Esophagus muscularis mucosa (tissue), 4 donors: ENCODE measurements around the gene CTNND1. TPM values are rescaled to one million over a fixed set of nuclear protein-coding genes. Genes with fewer than 3 reads are reported as not detected.
A peak's percentile ranks its signal among the peaks of the same experiment; 100 is the strongest.

Experiments
- DNase-seq: peaks from one replicate; pipeline ENCODE4 v3.0.0-alpha.2; 2017; ENCODE audit errors: extremely low spot score
- H3K27ac ChIP-seq, 4 donors: fragments of 200-600 bp; sonication (generic); replicated peaks in 1 of 4; 1 replicate in 3 of 4; 2 replicates in 1 of 4; pipeline ENCODE4 v1.5.1; 2016 to 2019; ENCODE audit warnings: mild to moderate bottlenecking in 1 of 4
- H3K27me3 ChIP-seq, 4 donors: fragments of 200-600 bp; sonication (generic); one replicate each; pipeline versions ENCODE4 v1.5.1 to v1.6.0; 2016 to 2019
- H3K36me3 ChIP-seq, 4 donors: fragments of 200-600 bp; sonication (generic); one replicate each; pipeline ENCODE4 v1.5.1; 2016 to 2019
- H3K4me1 ChIP-seq, 4 donors: fragments of 200-600 bp; sonication (generic); one replicate each; pipeline ENCODE4 v1.5.1; 2016 to 2019
- H3K4me3 ChIP-seq, 4 donors: fragments of 200-600 bp; sonication (generic); 1 replicate in 2 of 4; 2 replicates in 2 of 4; pipeline ENCODE4 v1.5.1; 2016 to 2019; ENCODE audit warnings: mild to moderate bottlenecking in 4 of 4, moderate library complexity in 1 of 4
- H3K9me3 ChIP-seq, 4 donors: fragments of 200-600 bp; sonication (generic); 1 replicate in 3 of 4; 2 replicates in 1 of 4; pipeline ENCODE4 v1.5.1; 2016 to 2019
- EP300 ChIP-seq: sonication (generic); formaldehyde crosslinking; IDR thresholded peaks from one replicate; pipeline ENCODE4 v1.6.1; 2017; ENCODE audit warnings: antibody characterized with exemption
- POLR2A ChIP-seq: fragments of 450-650 bp; IDR thresholded peaks from one replicate; pipeline ENCODE4 v1.6.1; 2017; ENCODE audit warnings: antibody characterized with exemption, moderate library complexity, mild to moderate bottlenecking, low read depth
- POLR2AphosphoS5 ChIP-seq, 2 donors: sonication (generic); formaldehyde crosslinking; IDR thresholded peaks; one replicate each; pipeline ENCODE4 v1.6.1; 2017; ENCODE audit warnings: antibody characterized with exemption in 2 of 2
- WGBS: methylation state at CpG from one replicate; pipeline ENCODE4 v1.1.5; 2018; 5-methylcytosine and 5-hydroxymethylcytosine counted together
- intact Hi-C: fragments of 100-400 bp; cut with DNase I; formaldehyde crosslinking; loops from one replicate; pipeline ENCODE4 v1.15.1; 2023
- total RNA-seq, 4 donors: library from RNA; depleted of rRNA; stranded (reverse); fragments of >200 nt; gene quantifications; one replicate each; pipeline versions ENCODE4 v1.1.0 to v1.2.1, GENCODE V29; 2016
- TF ChIP-seq, protein P1 (sequence below), 3 experiments: fragments of 200-600 bp in 2 of 3; fragments of 450-650 bp in 1 of 3; sonication (generic) in 2 of 3; IDR thresholded peaks; one replicate each; pipeline ENCODE4 v1.5.1; 2017 to 2019; ENCODE audit warnings: antibody characterized with exemption in 3 of 3, mild to moderate bottlenecking in 2 of 3, moderate library complexity in 1 of 3

Gene CTNND1
- total RNA-seq, 4 donors from 2014 or later, result 78.1 to 101 (median 89.5) TPM

DNA sequence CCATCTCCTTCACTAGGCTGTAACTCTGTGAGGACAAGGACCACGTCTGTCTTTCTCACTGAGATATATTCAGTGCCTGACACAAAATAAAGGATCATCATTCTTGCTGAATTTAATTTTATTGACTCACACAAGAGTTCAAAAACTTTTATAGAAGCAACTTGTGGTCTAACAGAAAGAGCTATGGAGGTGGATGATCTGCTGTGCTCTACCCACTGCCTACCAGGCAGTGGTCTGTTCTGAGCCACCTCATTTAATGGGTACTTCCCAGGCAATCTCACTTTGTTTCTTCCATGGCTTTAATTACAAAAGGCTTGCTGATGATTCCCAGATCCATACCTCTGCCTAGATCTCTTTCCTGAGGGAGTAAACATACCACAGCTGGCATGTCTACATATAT is 14.7 kb upstream of the CTNND1 start:
- Histone ChIP-seq H3K27ac (no peak overlapping the region), H3K36me3 (peaks cover 18 to 53% (median 40%) of the 10 kb centered on the region in 4 donors), H3K27me3 (no peaks in the 10 kb centered on the region), H3K4me1 (peaks cover 16 to 22% (median 19%) of the 10 kb centered on the region in 4 donors), H3K4me3 (no peak overlapping the region), H3K9me3 (no peaks in the 10 kb centered on the region)
- DNase-seq, result no peak
- TF ChIP-seq, protein P1, sequence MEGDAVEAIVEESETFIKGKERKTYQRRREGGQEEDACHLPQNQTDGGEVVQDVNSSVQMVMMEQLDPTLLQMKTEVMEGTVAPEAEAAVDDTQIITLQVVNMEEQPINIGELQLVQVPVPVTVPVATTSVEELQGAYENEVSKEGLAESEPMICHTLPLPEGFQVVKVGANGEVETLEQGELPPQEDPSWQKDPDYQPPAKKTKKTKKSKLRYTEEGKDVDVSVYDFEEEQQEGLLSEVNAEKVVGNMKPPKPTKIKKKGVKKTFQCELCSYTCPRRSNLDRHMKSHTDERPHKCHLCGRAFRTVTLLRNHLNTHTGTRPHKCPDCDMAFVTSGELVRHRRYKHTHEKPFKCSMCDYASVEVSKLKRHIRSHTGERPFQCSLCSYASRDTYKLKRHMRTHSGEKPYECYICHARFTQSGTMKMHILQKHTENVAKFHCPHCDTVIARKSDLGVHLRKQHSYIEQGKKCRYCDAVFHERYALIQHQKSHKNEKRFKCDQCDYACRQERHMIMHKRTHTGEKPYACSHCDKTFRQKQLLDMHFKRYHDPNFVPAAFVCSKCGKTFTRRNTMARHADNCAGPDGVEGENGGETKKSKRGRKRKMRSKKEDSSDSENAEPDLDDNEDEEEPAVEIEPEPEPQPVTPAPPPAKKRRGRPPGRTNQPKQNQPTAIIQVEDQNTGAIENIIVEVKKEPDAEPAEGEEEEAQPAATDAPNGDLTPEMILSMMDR (IDR thresholded peaks at IDR 0.05), result no peak
- TF ChIP-seq EP300, result no peak
- TF ChIP-seq POLR2AphosphoS5 (IDR thresholded peaks at IDR 0.05), result no peak
- TF ChIP-seq POLR2A, result no peak
- intact Hi-C loops, result no loop called here
- WGBS, result 95% methylated on average over 1 of the region's 1 CpG

DNA sequence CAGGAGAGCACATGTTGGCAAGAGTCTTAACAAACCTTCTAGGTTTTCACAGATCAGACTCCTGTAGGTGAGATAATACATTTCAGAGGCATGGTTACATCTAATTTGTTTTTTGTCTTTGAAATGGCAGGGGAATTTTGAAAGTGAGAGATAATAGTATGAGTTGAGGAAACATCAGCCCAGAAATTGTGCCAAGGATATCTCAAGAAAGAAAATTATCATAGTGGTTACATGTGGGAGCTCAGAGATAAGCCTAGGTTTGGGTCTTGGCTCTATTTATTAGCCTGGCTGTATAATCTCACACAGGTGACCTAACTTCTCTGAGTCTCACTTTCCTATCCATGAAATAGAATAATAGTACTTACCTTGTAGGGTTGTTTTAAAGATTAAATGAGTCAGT is 10.4 kb upstream of the CTNND1 start:
- intact Hi-C loops, result no loop called here
- no peaks in the 10 kb centered on the region for H3K9me3 ChIP-seq
- no peak overlapping the region for H3K4me3 ChIP-seq
- H3K36me3 ChIP-seq, result peaks cover 0 to 19% (median 6%) of the 10 kb centered on the region in 4 donors
- no peak for DNase-seq
- TF ChIP-seq POLR2A (no peak), POLR2AphosphoS5 (IDR thresholded peaks at IDR 0.05) (no peak), EP300 (no peak)
- TF ChIP-seq, protein P1 (IDR thresholded peaks at IDR 0.05), result no peak
- H3K4me1 ChIP-seq, result peaks cover 4 to 8% (median 7%) of the 10 kb centered on the region in 4 donors
- H3K27ac ChIP-seq, result no peak overlapping the region
- H3K27me3 ChIP-seq, result no peaks in the 10 kb centered on the region

DNA sequence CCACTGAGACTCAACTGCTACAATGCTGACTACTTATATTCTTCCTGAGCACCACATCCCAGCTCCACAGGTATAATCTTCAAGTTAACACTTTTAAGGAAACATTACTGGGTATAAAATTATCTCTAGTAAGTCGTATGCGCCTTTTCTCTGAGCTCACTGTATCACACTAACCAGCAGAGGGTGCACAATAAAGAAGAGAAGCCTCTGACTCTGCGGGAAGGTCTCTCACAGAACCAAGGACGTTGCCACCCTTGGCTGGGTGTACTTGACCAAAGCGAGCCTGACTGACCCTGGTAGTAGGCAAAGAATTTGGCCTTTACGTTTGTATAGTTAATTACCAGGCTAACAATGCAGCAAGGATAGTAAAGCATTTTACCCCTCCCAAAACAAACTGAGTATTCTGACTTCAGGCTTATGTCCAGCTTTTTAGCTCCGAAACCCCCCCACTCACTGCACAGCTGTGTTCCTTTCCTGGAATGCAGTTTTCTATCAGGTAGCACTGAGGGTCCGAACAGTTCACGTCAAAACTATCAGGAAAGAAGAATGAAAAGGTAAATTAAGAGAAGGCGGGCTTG is 9.8 kb upstream of the CTNND1 start, which contains the start of gene BTBD18:
TSS of gene BTBD18 (minus strand) at position 144 of the 578 bp plus-strand sequence. CDS start 631 bp downstream, outside the sequence.
- 57% methylated on average over 10 of the region's 10 CpGs for WGBS
- no peaks in the 10 kb centered on the region for H3K9me3 ChIP-seq
- H3K36me3 ChIP-seq, result peaks cover 0 to 13% (median 3%) of the 10 kb centered on the region in 4 donors
- no peaks in the 10 kb centered on the region for H3K27me3 ChIP-seq
- intact Hi-C loops, result no loop called here
- TF ChIP-seq POLR2AphosphoS5 (IDR thresholded peaks at IDR 0.05) (no peak), EP300 (no peak), POLR2A (no peak)
- TF ChIP-seq, protein P1 (IDR thresholded peaks at IDR 0.05), result peak; percentile 12 to 40 (median 29)
- no peak within 1 kb of the TSS for H3K4me3 ChIP-seq
- no peak within 1 kb of the TSS for H3K27ac ChIP-seq
- DNase-seq, result no peak
- peaks cover 4 to 8% (median 7%) of the 10 kb centered on the region in 4 donors for H3K4me1 ChIP-seq

DNA sequence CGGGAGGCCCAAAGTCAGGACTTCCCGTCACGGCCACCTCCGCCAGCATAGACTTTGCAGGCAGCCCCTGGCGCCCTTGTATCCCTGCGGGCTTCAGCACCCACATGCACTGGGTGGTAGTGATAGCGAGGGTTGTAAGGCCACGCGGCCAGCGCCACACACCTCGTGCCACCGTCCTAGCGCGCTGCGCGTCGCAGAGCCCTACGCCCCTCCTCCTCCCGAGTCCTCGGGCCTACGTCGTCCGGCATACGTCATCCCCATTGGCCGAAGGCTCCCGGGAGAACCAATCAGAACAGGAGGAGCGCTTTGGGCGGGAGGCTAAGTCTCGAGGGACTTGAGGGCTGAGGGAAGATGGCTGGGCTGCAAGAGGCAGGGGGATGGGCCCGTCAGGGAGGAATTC is 8.6 kb upstream of the CTNND1 start:
- intact Hi-C loops, result no loop called here
- H3K9me3 ChIP-seq, result no peaks in the 10 kb centered on the region
- no peak overlapping the region for H3K27ac ChIP-seq
- H3K4me3 ChIP-seq, result no peak overlapping the region
- 94% methylated on average over 28 of the region's 30 CpGs for WGBS
- peaks cover 0 to 8% (median 0%) of the 10 kb centered on the region in 4 donors for H3K36me3 ChIP-seq
- no peak for TF ChIP-seq EP300
- no peak for TF ChIP-seq POLR2AphosphoS5 (IDR thresholded peaks at IDR 0.05)
- no peak for DNase-seq
- H3K27me3 ChIP-seq, result no peaks in the 10 kb centered on the region
- peaks cover 4 to 10% (median 8%) of the 10 kb centered on the region in 4 donors for H3K4me1 ChIP-seq

DNA sequence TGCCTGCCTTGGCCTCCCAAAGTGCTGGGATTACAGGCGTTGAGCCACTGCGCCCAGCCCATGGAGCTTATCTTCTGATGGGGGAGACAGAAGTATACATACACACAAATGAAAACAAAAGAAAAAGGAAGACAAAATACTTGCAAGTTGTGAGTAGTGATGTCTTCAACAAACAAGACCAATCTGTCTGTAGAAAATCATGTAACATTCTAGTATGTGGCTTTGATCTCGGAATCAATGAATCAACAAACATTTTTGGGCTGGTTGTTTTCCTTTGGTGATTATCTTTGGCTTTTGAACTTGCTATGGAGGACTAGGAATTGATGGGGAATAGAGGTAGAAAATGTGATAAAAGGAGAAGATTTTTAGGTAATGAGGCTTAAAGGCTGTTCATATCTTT is 3.4 kb upstream of the CTNND1 start:
- 89% methylated on average over 3 of the region's 3 CpGs for WGBS
- TF ChIP-seq POLR2AphosphoS5 (IDR thresholded peaks at IDR 0.05), result no peak
- no peak for TF ChIP-seq EP300
- TF ChIP-seq POLR2A, result no peak
- TF ChIP-seq, protein P1 (IDR thresholded peaks at IDR 0.05), result no peak
- intact Hi-C loops, result no loop called here

More for the DNA sequence above, 3.4 kb upstream of the CTNND1 start:
- H3K4me3 ChIP-seq, result no peak overlapping the region
- no peaks in the 10 kb centered on the region for H3K27me3 ChIP-seq
- H3K4me1 ChIP-seq, result peaks cover 0 to 5% (median under 1%) of the 10 kb centered on the region in 4 donors
- no peaks in the 10 kb centered on the region for H3K9me3 ChIP-seq
- DNase-seq, result no peak
- no peaks in the 10 kb centered on the region for H3K36me3 ChIP-seq
- no peak overlapping the region for H3K27ac ChIP-seq
